Measurements from ENCODE around the gene AMMECR1. TPM values are rescaled to one million over a fixed set of nuclear protein-coding genes. Genes with fewer than 3 reads are reported as not detected.
A peak's percentile ranks its signal among the peaks of the same experiment; 100 is the strongest.

The AMMECR1 gene
- total and polyA plus RNA-seq, 2 experiments from 2014 or later = 15.3 to 17.1 TPM

- Histone ChIP-seq H3F3A (ENCODE audit: insufficient read depth) (no peaks in the 10 kb centered on the region), H3K9ac (no peak overlapping the region), H3K4me2 (ENCODE audit: unreplicated experiment) (no peak overlapping the region), H3K9me2 (ENCODE audit: insufficient read depth) (no peaks in the 10 kb centered on the region), H3K27ac (no peak overlapping the region), H3K36me3 (ENCODE audit: low read depth) (no peaks in the 10 kb centered on the region), H3K27me3 (replicated peaks; ENCODE audit: insufficient read depth) (no peaks in the 10 kb centered on the region), H3K79me2 (ENCODE audit: insufficient read depth) (no peaks in the 10 kb centered on the region), H2AFZ (no peak overlapping the region), H4K20me1 (ENCODE audit: insufficient read depth) (no peaks in the 10 kb centered on the region), H3K9me3 (ENCODE audit: low read depth) (no peaks in the 10 kb centered on the region), H3K4me3 (no peak overlapping the region), H3K4me1 (ENCODE audit: insufficient read depth) (peaks cover 2% of the 10 kb centered on the region; the same call in 1 of the 2 replicates)
- DNase-seq = peak; percentile 33
- 87% methylated on average over 12 to 19 of the region's 19 CpGs for WGBS, 2 experiments (ENCODE audit: low coverage in 1 of 2, low lambda C conversion rate in 2 of 2, missing lambda C conversion rate in 2 of 2)
- in situ Hi-C loops (cut with MboI) = no loop called here
- TF ChIP-seq EZH2 (IDR thresholded peaks at IDR 0.05; ENCODE audit: insufficient read depth, poor library complexity, severe bottlenecking) (no peak), EZH2phosphoT487 (IDR thresholded peaks at IDR 0.05; ENCODE audit: insufficient read depth, low read depth) (no peak)
Measured at GRCh38 chrX:110173192-110174175, 144.4 kb downstream of the AMMECR1 start.

- Histone ChIP-seq H3K4me1 (ENCODE audit: insufficient read depth) (peaks cover 9% of the 10 kb centered on the region), H3K9me3 (ENCODE audit: low read depth) (no peaks in the 10 kb centered on the region), H3K27me3 (replicated peaks; ENCODE audit: insufficient read depth) (no peaks in the 10 kb centered on the region), H3K27ac (no peak overlapping the region), H3K9me2 (ENCODE audit: insufficient read depth) (no peaks in the 10 kb centered on the region), H2AFZ (no peak overlapping the region), H3K79me2 (ENCODE audit: insufficient read depth) (no peaks in the 10 kb centered on the region), H3K4me2 (ENCODE audit: unreplicated experiment) (no peak overlapping the region), H3K36me3 (ENCODE audit: low read depth) (no peaks in the 10 kb centered on the region), H3K4me3 (no peak overlapping the region), H4K20me1 (ENCODE audit: insufficient read depth) (no peaks in the 10 kb centered on the region), H3F3A (ENCODE audit: insufficient read depth) (no peaks in the 10 kb centered on the region), H3K9ac (no peak overlapping the region)
- 98 to 99% methylated on average over 10 of the region's 10 CpGs for WGBS, 2 experiments (ENCODE audit: low coverage in 1 of 2, low lambda C conversion rate in 2 of 2, missing lambda C conversion rate in 2 of 2)
- in situ Hi-C loops (cut with MboI) = no loop called here
- no peak for DNase-seq
- TF ChIP-seq EZH2 (IDR thresholded peaks at IDR 0.05; ENCODE audit: insufficient read depth, poor library complexity, severe bottlenecking) (no peak), EZH2phosphoT487 (IDR thresholded peaks at IDR 0.05; ENCODE audit: insufficient read depth, low read depth) (no peak)
Measured at GRCh38 chrX:110172215-110172614, 145.7 kb downstream of the AMMECR1 start.

DNA sequence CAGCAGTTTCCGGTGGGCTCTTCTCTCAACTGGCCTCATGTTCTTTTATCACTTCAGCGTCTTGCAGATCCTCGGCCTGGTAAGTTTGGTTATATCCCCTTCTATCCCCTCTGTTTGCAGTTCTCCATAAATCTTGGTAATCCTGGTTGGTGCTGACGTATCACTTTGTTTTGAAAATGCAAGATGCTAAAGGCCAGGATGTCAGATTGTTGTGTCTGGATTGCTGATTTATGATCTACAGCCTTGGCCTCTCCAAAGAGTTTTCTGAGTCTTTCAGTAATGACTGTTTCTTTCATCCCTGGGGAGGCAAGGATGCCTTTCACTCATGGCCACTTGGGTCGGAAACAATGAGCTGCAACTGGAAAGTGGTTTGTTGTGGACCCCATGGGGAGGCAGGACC is 146.4 kb downstream of the AMMECR1 start:
- no peak for DNase-seq
- Histone ChIP-seq H3K9ac (no peak overlapping the region), H3K27ac (no peak overlapping the region), H3K9me2 (ENCODE audit: insufficient read depth) (no peaks in the 10 kb centered on the region), H3K4me1 (ENCODE audit: insufficient read depth) (peaks cover 9% of the 10 kb centered on the region), H3F3A (ENCODE audit: insufficient read depth) (no peaks in the 10 kb centered on the region), H3K4me2 (ENCODE audit: unreplicated experiment) (no peak overlapping the region), H2AFZ (no peak overlapping the region), H3K27me3 (replicated peaks; ENCODE audit: insufficient read depth) (no peaks in the 10 kb centered on the region), H3K9me3 (ENCODE audit: low read depth) (no peaks in the 10 kb centered on the region), H3K4me3 (no peak overlapping the region), H3K36me3 (ENCODE audit: low read depth) (no peaks in the 10 kb centered on the region), H3K79me2 (ENCODE audit: insufficient read depth) (no peaks in the 10 kb centered on the region), H4K20me1 (ENCODE audit: insufficient read depth) (no peaks in the 10 kb centered on the region)
- in situ Hi-C loops (cut with MboI) = no loop called here
- TF ChIP-seq EZH2 (IDR thresholded peaks at IDR 0.05; ENCODE audit: insufficient read depth, poor library complexity, severe bottlenecking) = no peak
- TF ChIP-seq EZH2phosphoT487 (IDR thresholded peaks at IDR 0.05; ENCODE audit: insufficient read depth, low read depth) = no peak
- WGBS, 2 experiments (ENCODE audit: low coverage in 1 of 2, low lambda C conversion rate in 2 of 2, missing lambda C conversion rate in 2 of 2) = 94 to 100% methylated on average over 5 of the region's 5 CpGs

GRCh38 chrX:110170029-110170428 is 147.9 kb downstream of the AMMECR1 start:
- DNase-seq = no peak
- no peak overlapping the region for H3K9ac ChIP-seq
- peaks cover 9% of the 10 kb centered on the region for H3K4me1 ChIP-seq (ENCODE audit: insufficient read depth)
- H3K4me3 ChIP-seq = no peak overlapping the region
- H3K9me3 ChIP-seq (ENCODE audit: low read depth) = no peaks in the 10 kb centered on the region
- H3F3A ChIP-seq (ENCODE audit: insufficient read depth) = no peaks in the 10 kb centered on the region
- TF ChIP-seq EZH2 (IDR thresholded peaks at IDR 0.05; ENCODE audit: insufficient read depth, poor library complexity, severe bottlenecking) (no peak), EZH2phosphoT487 (IDR thresholded peaks at IDR 0.05; ENCODE audit: insufficient read depth, low read depth) (no peak)
- no peak overlapping the region for H2AFZ ChIP-seq
- no peaks in the 10 kb centered on the region for H3K27me3 ChIP-seq (replicated peaks; ENCODE audit: insufficient read depth)
- no peaks in the 10 kb centered on the region for H3K79me2 ChIP-seq (ENCODE audit: insufficient read depth)
- 100% methylated on average over 2 to 3 of the region's 3 CpGs for WGBS, 2 experiments (ENCODE audit: low coverage in 1 of 2, low lambda C conversion rate in 2 of 2, missing lambda C conversion rate in 2 of 2)
- no peak overlapping the region for H3K27ac ChIP-seq
- no peak overlapping the region for H3K4me2 ChIP-seq (ENCODE audit: unreplicated experiment)
- H4K20me1 ChIP-seq (ENCODE audit: insufficient read depth) = no peaks in the 10 kb centered on the region
- H3K36me3 ChIP-seq (ENCODE audit: low read depth) = no peaks in the 10 kb centered on the region
- no peaks in the 10 kb centered on the region for H3K9me2 ChIP-seq (ENCODE audit: insufficient read depth)
- in situ Hi-C loops (cut with MboI) = no loop called here

Data from GM23248 (cell line).